Prostate gland (tissue), 2 donors: Measurements from ENCODE around the gene NUDT22.

Source experiments
- CTCF ChIP-seq, 4 experiments: fragments of 200-600 bp in 2 of 4; fragments of 450-650 bp in 2 of 4; sonication (generic) in 2 of 4; IDR thresholded peaks; 1 replicate in 3 of 4; 2 replicates in 1 of 4; pipeline ENCODE4 v1.5.1; 2016 to 2019; ENCODE audit warnings: antibody characterized with exemption in 4 of 4, mild to moderate bottlenecking in 2 of 4, moderate library complexity in 2 of 4
- POLR2AphosphoS5 ChIP-seq: sonication (generic); formaldehyde crosslinking; IDR thresholded peaks from one replicate; pipeline ENCODE4 v1.6.1; 2017; ENCODE audit warnings: antibody characterized with exemption

GRCh38 chr11:64264371-64264852, 38.3 kb downstream of the NUDT22 start:
- TF ChIP-seq CTCF (IDR thresholded peaks at IDR 0.05) (no peak), POLR2AphosphoS5 (no peak)
